HG02623 (cell line): ENCODE results near the gene ERC2.

Experiments used
- ATAC-seq: cut with Tn5 transposase; IDR thresholded peaks from one replicate; pipeline ENCODE4 v1.9.1; 2021; ENCODE audit warnings: moderate library complexity; ENCODE audit not compliant: unreplicated experiment

The ERC2 gene

GRCh38 chr3:55491296-55491816 lies 976.9 kb downstream of the ERC2 start:
- ATAC-seq = no peak

- ATAC-seq = no peak
Measured at GRCh38 chr3:55490276-55490913, 977.9 kb downstream of the ERC2 start.

- no peak for ATAC-seq
Measured at GRCh38 chr3:55489798-55490132, 978.5 kb downstream of the ERC2 start.

GRCh38 chr3:55488398-55489055 lies 979.7 kb downstream of the ERC2 start:
- ATAC-seq = no peak

- ATAC-seq = no peak
Measured at GRCh38 chr3:55487381-55488241, 980.7 kb downstream of the ERC2 start.

- ATAC-seq = no peak
Measured at GRCh38 chr3:55486857-55487380, 981.3 kb downstream of the ERC2 start, which contains the start of gene WNT5A. TSS of gene WNT5A (minus strand) at chr3:55487306. CDS start at chr3:55486985, 321 bp downstream.

GRCh38 chr3:55486101-55486856 lies 982.0 kb downstream of the ERC2 start:
- no peak for ATAC-seq

GRCh38 chr3:55484801-55485791 lies 983.2 kb downstream of the ERC2 start:
- peak; percentile 65 for ATAC-seq

GRCh38 chr3:55484191-55484689 lies 984.0 kb downstream of the ERC2 start:
- no peak for ATAC-seq

GRCh38 chr3:55483196-55484095 lies 984.8 kb downstream of the ERC2 start:
- ATAC-seq = no peak

GRCh38 chr3:55482496-55483195 lies 985.6 kb downstream of the ERC2 start:
- ATAC-seq = no peak

GRCh38 chr3:55481744-55482495 lies 986.3 kb downstream of the ERC2 start:
- ATAC-seq = no peak

GRCh38 chr3:55480911-55481743 lies 987.1 kb downstream of the ERC2 start:
- no peak for ATAC-seq

- ATAC-seq = no peak
Measured at GRCh38 chr3:55477306-55478303, 990.7 kb downstream of the ERC2 start.

GRCh38 chr3:55476515-55476914 lies 991.8 kb downstream of the ERC2 start:
- no peak for ATAC-seq
